Subcutaneous adipose tissue (tissue), 4 donors: ENCODE data around the gene NPLOC4. TPM values are rescaled to one million over a fixed set of nuclear protein-coding genes. Genes with fewer than 3 reads are reported as not detected.

Source experiments
- CTCF ChIP-seq: fragments of 450-650 bp; IDR thresholded peaks from one replicate; pipeline ENCODE4 v1.5.1; 2016; ENCODE audit warnings: low read depth, mild to moderate bottlenecking, control low read depth, antibody characterized with exemption, moderate library complexity
- total RNA-seq, 4 donors: library from RNA; depleted of rRNA; stranded (reverse); fragments of >200 nt; gene quantifications; one replicate each; pipeline ENCODE4 v1.1.0, GENCODE V29; 2016

Gene NPLOC4
- total RNA-seq, 4 donors from 2014 or later: 47.4 to 112 (median 62.8) TPM

GRCh38 chr17:81575836-81576235 lies 61.1 kb downstream of the NPLOC4 start:
- no peak for TF ChIP-seq CTCF

- no peak for TF ChIP-seq CTCF
Measured at GRCh38 chr17:81574643-81574956, 62.3 kb downstream of the NPLOC4 start.

GRCh38 chr17:81573794-81574642 lies 62.9 kb downstream of the NPLOC4 start:
- TF ChIP-seq CTCF: no peak

- no peak for TF ChIP-seq CTCF
Measured at GRCh38 chr17:81572563-81573168, 64.2 kb downstream of the NPLOC4 start.

- TF ChIP-seq CTCF: no peak
Measured at GRCh38 chr17:81570964-81571363, 65.9 kb downstream of the NPLOC4 start.

GRCh38 chr17:81569986-81570514 lies 66.9 kb downstream of the NPLOC4 start:
- TF ChIP-seq CTCF: no peak

- no peak for TF ChIP-seq CTCF
Measured at GRCh38 chr17:81568416-81568815, 68.5 kb downstream of the NPLOC4 start.
